IPS-NIHi7 (cell line): ENCODE measurements around the gene VARS2.
A peak's percentile ranks its signal among the peaks of the same experiment; 100 is the strongest.

Source experiments
- DNase-seq: peaks from one replicate; pipeline ENCODE4 v3.0.0; 2012; ENCODE audit warnings: mixed read lengths; ENCODE audit errors: extremely low spot score

VARS2 gene

GRCh38 chr6:30884521-30885480, 29.2 kb upstream of the VARS2 start:
- peak; percentile 56 for DNase-seq

- peak; percentile 10 for DNase-seq
These were observed 28.5 kb upstream of the VARS2 start for GRCh38 chr6:30885481-30885998.

- DNase-seq, result peak; percentile 90
These were observed 27.8 kb upstream of the VARS2 start for GRCh38 chr6:30885999-30886896.

GRCh38 chr6:30886897-30887255, 27.2 kb upstream of the VARS2 start:
- DNase-seq, result no peak

- DNase-seq, result no peak
These were observed 25.9 kb upstream of the VARS2 start for GRCh38 chr6:30887901-30888815.

GRCh38 chr6:30888816-30889495, 25.1 kb upstream of the VARS2 start:
- DNase-seq, result no peak

- no peak for DNase-seq
These were observed 24.5 kb upstream of the VARS2 start for GRCh38 chr6:30889496-30889885.

GRCh38 chr6:30889921-30890645, 24.0 kb upstream of the VARS2 start:
- DNase-seq, result no peak

GRCh38 chr6:30890646-30891449, 23.2 kb upstream of the VARS2 start:
- DNase-seq, result peak; percentile 9

GRCh38 chr6:30891450-30891723, 22.7 kb upstream of the VARS2 start:
- no peak for DNase-seq

GRCh38 chr6:30891816-30892538, 22.1 kb upstream of the VARS2 start:
- peak; percentile 4 for DNase-seq

GRCh38 chr6:30893001-30893591, 20.9 kb upstream of the VARS2 start:
- DNase-seq, result peak; percentile 45

- DNase-seq, result no peak
These were observed 20.4 kb upstream of the VARS2 start for GRCh38 chr6:30893666-30894065.

- no peak for DNase-seq
These were observed 19.7 kb upstream of the VARS2 start for GRCh38 chr6:30894381-30894780.

- no peak for DNase-seq
These were observed 19.1 kb upstream of the VARS2 start for GRCh38 chr6:30894935-30895334.

GRCh38 chr6:30895343-30895742, 18.7 kb upstream of the VARS2 start:
- DNase-seq, result no peak

- DNase-seq, result no peak
These were observed 17.5 kb upstream of the VARS2 start for GRCh38 chr6:30896541-30896940.

GRCh38 chr6:30897882-30898281, 16.2 kb upstream of the VARS2 start:
- DNase-seq, result no peak
